H1 (cell line): ENCODE data around the gene ZDHHC3. TPM values are rescaled to one million over a fixed set of nuclear protein-coding genes. Genes with fewer than 3 reads are reported as not detected.
A peak's percentile ranks its signal among the peaks of the same experiment; 100 is the strongest.

Source experiments
- CTCF ChIA-PET: fragments of 300-600 bp; sonication (Branson Sonifier 250); formaldehyde crosslinking; loops from one replicate; lab custom pipeline; 2021; ENCODE audit not compliant: partially characterized antibody; lab: Charles Lee
- POLR2A ChIA-PET: fragments of 300-600 bp; sonication (Branson Sonifier 250); formaldehyde crosslinking; loops from one replicate; lab custom pipeline; 2021; ENCODE audit warnings: inconsistent platforms; ENCODE audit not compliant: partially characterized antibody; lab: Charles Lee
- DNase-seq, 2 experiments: peaks; one replicate each; pipeline versions ENCODE4 v3.0.0 to v3.0.0-alpha.2; 2010 to 2022; ENCODE audit warnings: low spot score in 2 of 2, low read depth in 1 of 2, mixed read lengths in 1 of 2
- FAIRE-seq: peaks from 2 replicates; lab custom pipeline; 2011; peaks lifted over from hg19 to GRCh38; lab: Jason Lieb, UNC
- H2AFZ ChIP-seq: 2 replicates; pipeline ENCODE4 v1.8.1; 2012; ENCODE audit warnings: low read length, inconsistent platforms
- H2AK5ac ChIP-seq: 2 replicates; pipeline ENCODE4 v1.6.1; 2013; ENCODE audit warnings: low read depth, low read length
- H2BK120ac ChIP-seq: replicated peaks from 2 replicates; pipeline ENCODE3; 2013; ENCODE audit warnings: low read depth, low read length, inconsistent platforms
- H2BK12ac ChIP-seq: 2 replicates; pipeline ENCODE4 v1.6.1; 2013; ENCODE audit warnings: low read depth, low read length
- H2BK15ac ChIP-seq: 2 replicates; pipeline ENCODE4 v1.6.1; 2013; ENCODE audit warnings: low read length
- H2BK20ac ChIP-seq: 2 replicates; pipeline ENCODE4 v1.6.1; 2013; ENCODE audit warnings: low read length
- H2BK5ac ChIP-seq: 2 replicates; pipeline ENCODE4 v1.6.1; 2013; ENCODE audit warnings: low read depth, low read length
- H3K14ac ChIP-seq: 2 replicates; pipeline ENCODE4 v1.6.1; 2013; ENCODE audit warnings: inconsistent platforms; ENCODE audit not compliant: insufficient read length
- H3K18ac ChIP-seq: 2 replicates; pipeline ENCODE4 v1.6.1; 2013; ENCODE audit warnings: low read length; ENCODE audit errors: extremely low read depth
- H3K23ac ChIP-seq: 2 replicates; pipeline ENCODE4 v1.6.1; 2013; ENCODE audit warnings: inconsistent platforms; ENCODE audit not compliant: insufficient read length
- H3K23me2 ChIP-seq: 2 replicates; pipeline ENCODE4 v1.6.1; 2013; ENCODE audit warnings: low read depth, low read length
- H3K27ac ChIP-seq: 2 replicates; pipeline ENCODE4 v1.6.1; 2011; ENCODE audit warnings: low read depth, low read length, inconsistent platforms
- H3K27me3 ChIP-seq, 4 experiments: replicated peaks in 1 of 4; 1 replicate in 1 of 4; 2 replicates in 3 of 4; pipeline versions ENCODE4 v1.6.1 to v1.8.1; 2011 to 2013; ENCODE audit warnings: low read length in 3 of 4, mild to moderate bottlenecking in 3 of 4, inconsistent platforms in 2 of 4, mixed read lengths in 2 of 4, moderate library complexity in 1 of 4; ENCODE audit not compliant: control insufficient read depth in 3 of 4, insufficient read depth in 3 of 4; ENCODE audit errors: extremely low read depth in 1 of 4
- H3K36me3 ChIP-seq, 4 experiments: 2 replicates each; pipeline versions ENCODE4 v1.6.1 to v1.8.1; 2011 to 2013; ENCODE audit warnings: mild to moderate bottlenecking in 4 of 4, low read length in 3 of 4, moderate library complexity in 2 of 4, control low read depth in 1 of 4, inconsistent platforms in 1 of 4; ENCODE audit not compliant: insufficient read depth in 4 of 4, control insufficient read depth in 2 of 4
- H3K4ac ChIP-seq: replicated peaks from 2 replicates; pipeline ENCODE3; 2013; ENCODE audit warnings: low read length, low read depth, mixed read lengths, inconsistent platforms; ENCODE audit not compliant: insufficient read length
- H3K4me1 ChIP-seq, 4 experiments: replicated peaks in 1 of 4; 1 replicate in 1 of 4; 2 replicates in 3 of 4; pipeline versions ENCODE4 v1.6.1 to v1.8.1; 2011 to 2013; ENCODE audit warnings: low read length in 3 of 4, inconsistent platforms in 2 of 4, mixed read lengths in 1 of 4; ENCODE audit not compliant: insufficient read depth in 4 of 4, control insufficient read depth in 3 of 4
- H3K4me2 ChIP-seq, 2 experiments: 2 replicates each; pipeline versions ENCODE4 v1.6.1 to v1.8.1; 2011 to 2013; ENCODE audit warnings: low read depth in 2 of 2, low read length in 2 of 2, control low read depth in 1 of 2, inconsistent platforms in 1 of 2, mild to moderate bottlenecking in 1 of 2; ENCODE audit not compliant: insufficient read depth in 1 of 2
- H3K4me3 ChIP-seq, 4 experiments: fragments of 200-600, 300-600 bp in 1 of 4; sonication (generic), shearing (Covaris generic), sonication (Bioruptor Twin) in 1 of 4; 2 replicates each; pipeline versions ENCODE4 v1.5.1 to v1.8.1; 2011 to 2016; ENCODE audit warnings: low read length in 4 of 4, low read depth in 3 of 4, control low read depth in 2 of 4, inconsistent platforms in 2 of 4, mild to moderate bottlenecking in 2 of 4, mixed read lengths in 1 of 4, moderate library complexity in 1 of 4; ENCODE audit not compliant: insufficient read depth in 2 of 4; ENCODE audit errors: extremely low read depth in 1 of 4
- H3K56ac ChIP-seq: replicated peaks from 2 replicates; pipeline ENCODE3; 2013; ENCODE audit warnings: low read depth, mild to moderate bottlenecking, mixed read lengths, low read length, inconsistent platforms; ENCODE audit not compliant: insufficient read length
- H3K79me1 ChIP-seq: 2 replicates; pipeline ENCODE4 v1.6.1; 2013; ENCODE audit warnings: low read depth, low read length, control low read depth
- H3K79me2 ChIP-seq, 2 experiments: 2 replicates each; pipeline versions ENCODE4 v1.6.1 to v1.8.1; 2012 to 2013; ENCODE audit warnings: low read length in 2 of 2, mild to moderate bottlenecking in 2 of 2, inconsistent platforms in 1 of 2; ENCODE audit not compliant: insufficient read depth in 2 of 2, control insufficient read depth in 1 of 2
- H3K9ac ChIP-seq, 4 experiments: replicated peaks in 1 of 4; 1 replicate in 1 of 4; 2 replicates in 3 of 4; pipeline versions ENCODE4 v1.6.1 to v1.8.1; 2011 to 2013; ENCODE audit warnings: low read depth in 3 of 4, low read length in 3 of 4, control low read depth in 2 of 4, mild to moderate bottlenecking in 2 of 4, moderate library complexity in 2 of 4, inconsistent platforms in 1 of 4; ENCODE audit errors: extremely low read depth in 1 of 4
- H3K9me3 ChIP-seq, 2 experiments: 2 replicates each; pipeline versions ENCODE4 v1.6.1 to v1.8.1; 2012 to 2013; ENCODE audit warnings: mild to moderate bottlenecking in 2 of 2, moderate library complexity in 2 of 2, control low read depth in 1 of 2, inconsistent platforms in 1 of 2, low read depth in 1 of 2, low read length in 1 of 2, mixed read lengths in 1 of 2; ENCODE audit not compliant: insufficient read depth in 2 of 2
- H4K20me1 ChIP-seq, 2 experiments: replicated peaks in 1 of 2; 2 replicates each; pipeline versions ENCODE3 to v1.8.1; 2011 to 2013; ENCODE audit warnings: inconsistent platforms in 2 of 2, low read length in 2 of 2, mild to moderate bottlenecking in 1 of 2; ENCODE audit not compliant: insufficient read depth in 2 of 2, control insufficient read depth in 1 of 2
- H4K5ac ChIP-seq: 2 replicates; pipeline ENCODE4 v1.6.1; 2013; ENCODE audit warnings: low read length, low read depth, mixed read lengths, inconsistent platforms; ENCODE audit not compliant: insufficient read length
- H4K8ac ChIP-seq: 2 replicates; pipeline ENCODE4 v1.8.0; 2013; ENCODE audit warnings: mild to moderate bottlenecking, moderate library complexity, low read length, inconsistent platforms; ENCODE audit not compliant: insufficient read depth; ENCODE audit errors: extremely low read depth
- H4K91ac ChIP-seq: replicated peaks from 2 replicates; pipeline ENCODE3; 2013; ENCODE audit warnings: low read length, mixed read lengths, inconsistent platforms; ENCODE audit not compliant: insufficient read length
- BCL11A ChIP-seq, 2 experiments: IDR thresholded peaks; one replicate each; pipeline ENCODE4 v1.6.1; 2011; ENCODE audit warnings: low read depth in 2 of 2, low read length in 2 of 2, mild to moderate bottlenecking in 2 of 2
- CEBPB ChIP-seq: IDR thresholded peaks from 2 replicates; pipeline ENCODE4 v1.6.1; 2012; ENCODE audit warnings: low read depth, low read length
- GABPA ChIP-seq: IDR thresholded peaks from 2 replicates; pipeline ENCODE4 v1.6.1; 2011; ENCODE audit warnings: mild to moderate bottlenecking, low read length, moderate library complexity, borderline replicate concordance; ENCODE audit not compliant: insufficient read depth
- JUND ChIP-seq: IDR thresholded peaks from 2 replicates; pipeline ENCODE4 v1.6.1; 2011; ENCODE audit warnings: mild to moderate bottlenecking, improper control_type of control experiment, low read length
- KDM1A ChIP-seq: fragments of 200-600, 300-600 bp; sonication (generic); IDR thresholded peaks from 2 replicates; pipeline ENCODE4 v1.7.1; 2016; ENCODE audit warnings: mild to moderate bottlenecking, low read length, borderline replicate concordance
- NANOG ChIP-seq: IDR thresholded peaks from 2 replicates; pipeline ENCODE4 v1.6.1; 2011; ENCODE audit warnings: low read length, low read depth, mild to moderate bottlenecking, inconsistent platforms; ENCODE audit not compliant: insufficient read depth, poor library complexity, severe bottlenecking
- NRF1 ChIP-seq: IDR thresholded peaks from 2 replicates; pipeline ENCODE4 v1.6.1; 2011; ENCODE audit warnings: mild to moderate bottlenecking, low read depth, low read length, improper control_type of control experiment
- POLR2A ChIP-seq, 2 experiments: IDR thresholded peaks; 1 replicate in 1 of 2; 2 replicates in 1 of 2; pipeline ENCODE4 v1.6.1; 2011; ENCODE audit warnings: low read depth in 2 of 2, low read length in 2 of 2, mild to moderate bottlenecking in 2 of 2; ENCODE audit errors: control extremely low read depth in 1 of 2
- RBBP5 ChIP-seq: IDR thresholded peaks from 2 replicates; pipeline ENCODE4 v1.7.1; 2012; ENCODE audit warnings: low read depth, mild to moderate bottlenecking, inconsistent platforms, low read length, moderate library complexity, borderline replicate concordance
- SRF ChIP-seq: IDR thresholded peaks from 2 replicates; pipeline ENCODE4 v1.6.1; 2011; ENCODE audit warnings: mild to moderate bottlenecking, low read depth, low read length, moderate library complexity
- SUZ12 ChIP-seq: fragments of 200-600 bp; sonication (generic); IDR thresholded peaks from 2 replicates; pipeline ENCODE4 v1.6.1; 2012; ENCODE audit warnings: mild to moderate bottlenecking, inconsistent platforms, low read length, moderate library complexity, mixed read lengths
- TBP ChIP-seq: IDR thresholded peaks from 2 replicates; pipeline ENCODE4 v1.6.1; 2011; ENCODE audit warnings: low read depth, low read length, improper control_type of control experiment
- YY1 ChIP-seq: IDR thresholded peaks from 2 replicates; pipeline ENCODE4 v1.6.1; 2011; ENCODE audit warnings: low read depth, mild to moderate bottlenecking, low read length
- WGBS, 2 experiments: shearing (Covaris generic) in 1 of 2; methylation state at CpG; one replicate each; pipeline versions ENCODE4 v1.1.6 to v1.1.7; 2013 to 2015; ENCODE audit warnings: low lambda C conversion rate in 2 of 2, mixed read lengths in 2 of 2, inconsistent platforms in 1 of 2, low coverage in 1 of 2, missing lambda C conversion rate in 1 of 2; ENCODE audit not compliant: insufficient replicate concordance in 2 of 2, insufficient coverage in 1 of 2, insufficient read length in 1 of 2; ENCODE audit errors: extremely low coverage in 1 of 2, missing lambda C conversion rate in 1 of 2; 5-methylcytosine and 5-hydroxymethylcytosine counted together
- polyA plus RNA-seq, 7 experiments: library from polyadenylated mRNA; depleted of rRNA in 3 of 7; stranded (reverse) in 5 of 7; unstranded in 2 of 7; fragments of >200 nt in 5 of 7; fragments of 200-250 nt in 2 of 7; gene quantifications; 1 replicate in 5 of 7; 2 replicates in 1 of 7; 4 replicates in 1 of 7; pipeline versions ENCODE4 v1.2.1 to v1.2.3, GENCODE V29; 2011 to 2013; ENCODE audit warnings: missing spikeins in 2 of 7, mixed read lengths in 2 of 7
- total RNA-seq: library from RNA; stranded (reverse); fragmentation: NEBNext Ultra II Directional; extraction: Animal tissue kit (Norgen Biotek cat#: 25700); gene quantifications from 2 replicates; pipeline ENCODE4 v1.2.1, GENCODE V29; 2021
- TF ChIP-seq, protein P1 (sequence below): IDR thresholded peaks from 2 replicates; pipeline ENCODE4 v1.6.1; 2012; ENCODE audit warnings: inconsistent platforms

ZDHHC3 gene
- total and polyA plus RNA-seq, 2 of the 8 experiments (the other 6 are each of a cell fraction or from before 2014, with no cell fraction given), result 77.4 to 88.7 TPM

GRCh38 chr3:44905446-44906157 lies 70.4 kb downstream of the ZDHHC3 start:
- CTCF ChIA-PET, result interaction anchor here (1.5 kb wide), 1 partner anchor 9 kb away, joined by 9 read pairs; no protein-coding TSS in a partner anchor
- no peak overlapping the region for H3K18ac ChIP-seq
- TF ChIP-seq NRF1, result no peak
- no peak for TF ChIP-seq YY1
- TF ChIP-seq BCL11A (IDR thresholded peaks at IDR 0.05; ENCODE audit: low read depth in 2 of 2, low read length in 2 of 2), result no peak
- TF ChIP-seq POLR2A (IDR thresholded peaks at IDR 0.05; ENCODE audit: control extremely low read depth in 1 of 2, low read depth in 2 of 2, low read length in 2 of 2), result no peak
- no peak for TF ChIP-seq JUND
- TF ChIP-seq SRF, result no peak
- no peak for TF ChIP-seq GABPA
- TF ChIP-seq SUZ12, result no peak
- TF ChIP-seq NANOG, result no peak
- no peak for TF ChIP-seq CEBPB
- no peak for TF ChIP-seq RBBP5
- TF ChIP-seq, protein P1, sequence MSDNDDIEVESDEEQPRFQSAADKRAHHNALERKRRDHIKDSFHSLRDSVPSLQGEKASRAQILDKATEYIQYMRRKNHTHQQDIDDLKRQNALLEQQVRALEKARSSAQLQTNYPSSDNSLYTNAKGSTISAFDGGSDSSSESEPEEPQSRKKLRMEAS, result no peak
- TF ChIP-seq KDM1A, result no peak
- TF ChIP-seq TBP, result no peak

More at GRCh38 chr3:44905446-44906157, 70.4 kb downstream of the ZDHHC3 start:
- Histone ChIP-seq H3K79me2 (no peaks in the 10 kb centered on the region), H4K5ac (no peak overlapping the region), H3K4me1 (no peaks in the 10 kb centered on the region), H4K20me1 (no peaks in the 10 kb centered on the region), H3K27me3 (no peaks in the 10 kb centered on the region), H3K9me3 (peaks cover 17 to 25% of the 10 kb centered on the region in 2 experiments; a peak in 3 of 4 replicates), H2BK12ac (no peak overlapping the region), H3K23ac (no peak overlapping the region), H3K9ac (no peak overlapping the region), H3K4me3 (no peak overlapping the region), H3K4me2 (no peak overlapping the region), H2BK120ac (no peak overlapping the region), H3K4ac (no peak overlapping the region), H3K79me1 (no peaks in the 10 kb centered on the region), H2BK20ac (no peak overlapping the region), H4K8ac (peak overlapping the region; percentile 57; the same call in 1 of the 2 replicates), H3K27ac (no peak overlapping the region), H3K56ac (no peak overlapping the region), H2BK15ac (no peak overlapping the region), H3K23me2 (no peaks in the 10 kb centered on the region), H2AFZ (no peak overlapping the region), H4K91ac (no peak overlapping the region), H3K36me3 (no peaks in the 10 kb centered on the region), H3K14ac (no peak overlapping the region), H2BK5ac (no peak overlapping the region), H2AK5ac (no peak overlapping the region)
- WGBS, 2 experiments, result 93% methylated on average over 2 of the region's 3 CpGs; no CpG with 5 or more reads in 1 of the 2 experiments
- DNase-seq, result no peak
- POLR2A ChIA-PET, result interaction anchor here (1.0 to 1.3 kb wide), 3 partner anchors 11 to 144 kb away, joined by 3 read pairs; partner anchors contain the start of genes KIAA1143 and KIF15
- FAIRE-seq, result no peak
